ENCODE measurements around the gene HSD17B12. TPM values are rescaled to one million over a fixed set of nuclear protein-coding genes. Genes with fewer than 3 reads are reported as not detected.

HSD17B12 gene
- total and polyA plus RNA-seq, 5 donors, result 69.1 to 147 (median 104) TPM

GRCh38 chr11:43708776-43709175 lies 28.2 kb downstream of the HSD17B12 start:
- H3K4me1 ChIP-seq (ENCODE audit: control insufficient read depth, insufficient read depth, low read length), result peaks cover 2% of the 10 kb centered on the region
- H3K4me3 ChIP-seq (ENCODE audit: low read length), result no peak overlapping the region
- DNase-seq (no peak), ATAC-seq (no peak)
- H3K27me3 ChIP-seq (ENCODE audit: control insufficient read depth, insufficient read depth), result no peaks in the 10 kb centered on the region
- H3K9me3 ChIP-seq (ENCODE audit: control insufficient read depth, low read length), result no peaks in the 10 kb centered on the region
- intact Hi-C loops (cut with DNase I), result no loop called here
- WGBS, result 73% methylated on average over 4 of the region's 4 CpGs
- no peak overlapping the region for H3K27ac ChIP-seq (ENCODE audit: low read length)

DNA sequence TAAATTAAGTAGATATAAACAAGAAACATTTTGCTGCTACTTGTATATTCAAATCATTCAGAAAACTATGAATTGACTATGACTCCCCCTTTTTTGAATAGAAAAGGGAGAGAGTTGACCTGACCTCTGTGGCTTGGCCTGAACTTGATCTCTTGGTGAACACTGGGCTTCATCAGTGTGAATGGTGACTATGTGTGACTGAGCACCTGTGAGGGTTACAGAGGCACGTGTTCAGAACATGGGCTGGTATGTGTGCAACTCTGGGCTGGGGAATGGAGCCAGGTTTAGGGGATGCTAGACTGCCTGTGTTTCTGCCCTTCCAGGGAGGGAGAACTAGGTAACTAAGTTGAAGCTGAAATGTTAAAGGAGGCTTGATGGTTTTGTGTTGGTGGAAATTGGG lies 29.2 kb downstream of the HSD17B12 start:
- intact Hi-C loops (cut with DNase I), result no loop called here
- Histone ChIP-seq H3K9me3 (ENCODE audit: control insufficient read depth, low read length) (no peaks in the 10 kb centered on the region), H3K4me1 (ENCODE audit: control insufficient read depth, insufficient read depth, low read length) (no peaks in the 10 kb centered on the region), H3K27ac (ENCODE audit: low read length) (no peak overlapping the region), H3K27me3 (ENCODE audit: control insufficient read depth, insufficient read depth) (no peaks in the 10 kb centered on the region), H3K4me3 (ENCODE audit: low read length) (no peak overlapping the region)
- ATAC-seq (no peak), DNase-seq (no peak)
- 86% methylated on average over 1 of the region's 1 CpG for WGBS

DNA sequence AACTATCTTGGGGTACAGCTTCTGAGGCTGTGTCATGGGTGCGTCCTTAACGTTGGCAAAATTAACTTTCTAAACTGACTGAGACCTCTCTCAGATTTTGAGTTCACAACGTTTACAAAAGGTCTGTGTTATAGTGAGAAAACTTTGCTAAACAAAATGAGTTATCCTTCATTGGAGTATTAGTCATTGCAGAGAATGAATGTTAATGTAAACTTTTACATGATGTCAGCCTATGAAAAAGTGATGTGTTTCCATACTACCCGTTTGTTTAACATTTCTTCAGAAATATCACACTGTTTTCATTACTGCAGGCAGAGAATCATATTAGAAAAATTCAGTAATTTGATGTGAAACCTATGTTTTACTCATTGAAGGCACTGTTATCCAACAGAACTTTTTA lies 32.1 kb downstream of the HSD17B12 start:
- no peak for DNase-seq
- no peak for ATAC-seq
- intact Hi-C loops (cut with DNase I), result no loop called here
- H3K27me3 ChIP-seq (ENCODE audit: control insufficient read depth, insufficient read depth), result no peaks in the 10 kb centered on the region
- H3K27ac ChIP-seq (ENCODE audit: low read length), result no peak overlapping the region
- H3K4me3 ChIP-seq (ENCODE audit: low read length), result no peak overlapping the region
- H3K4me1 ChIP-seq (ENCODE audit: control insufficient read depth, insufficient read depth, low read length), result no peaks in the 10 kb centered on the region
- no peaks in the 10 kb centered on the region for H3K9me3 ChIP-seq (ENCODE audit: control insufficient read depth, low read length)
- 86% methylated on average over 4 of the region's 4 CpGs for WGBS

DNA sequence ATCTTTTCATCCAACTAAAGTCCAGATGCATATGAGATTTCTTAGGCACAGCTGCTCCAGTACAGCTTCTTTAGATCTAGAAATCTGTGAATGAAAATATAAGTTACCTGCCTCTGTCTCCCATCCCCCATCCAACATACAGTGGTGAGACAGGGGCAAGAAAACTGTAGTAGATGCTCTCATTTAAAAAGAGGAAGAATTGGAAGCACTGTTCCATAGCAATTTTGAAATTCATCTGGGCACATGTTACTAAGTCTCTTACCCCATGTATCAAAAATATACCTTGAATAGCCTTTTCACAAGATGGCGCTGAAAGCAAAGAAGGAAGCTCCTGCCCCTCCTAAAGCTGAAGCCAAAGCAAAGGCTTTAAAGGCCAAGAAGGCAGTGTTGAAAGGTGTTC lies 37.8 kb downstream of the HSD17B12 start:
- H3K9me3 ChIP-seq (ENCODE audit: control insufficient read depth, low read length), result no peaks in the 10 kb centered on the region
- ATAC-seq (no peak), DNase-seq (no peak)
- no peak overlapping the region for H3K27ac ChIP-seq (ENCODE audit: low read length)
- H3K27me3 ChIP-seq (ENCODE audit: control insufficient read depth, insufficient read depth), result no peaks in the 10 kb centered on the region
- intact Hi-C loops (cut with DNase I), result no loop called here
- peaks cover 1% of the 10 kb centered on the region for H3K4me1 ChIP-seq (ENCODE audit: control insufficient read depth, insufficient read depth, low read length)
- no peak overlapping the region for H3K4me3 ChIP-seq (ENCODE audit: low read length)
- 95% methylated on average over 1 of the region's 1 CpG for WGBS

DNA sequence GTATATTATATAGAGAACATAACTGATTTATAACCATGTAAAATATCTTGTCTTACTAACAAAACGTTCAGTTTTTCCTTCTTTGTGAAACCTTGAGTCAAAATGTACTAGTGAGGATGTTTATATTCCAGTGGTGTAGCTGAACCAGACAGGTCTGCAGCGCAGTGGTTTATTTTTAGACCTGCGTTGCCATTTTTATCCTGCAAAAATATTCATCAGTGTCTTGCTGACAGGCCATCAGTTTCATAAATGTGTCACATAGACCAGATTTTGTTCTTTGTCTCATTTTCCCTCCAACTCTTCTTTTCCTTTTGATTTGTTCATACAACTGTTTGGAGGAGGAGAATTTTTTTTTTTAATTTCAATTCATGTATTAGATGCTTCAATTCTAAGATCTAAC lies 43.1 kb downstream of the HSD17B12 start:
- Histone ChIP-seq H3K27ac (ENCODE audit: low read length) (no peak overlapping the region), H3K4me1 (ENCODE audit: control insufficient read depth, insufficient read depth, low read length) (peaks cover 3% of the 10 kb centered on the region), H3K4me3 (ENCODE audit: low read length) (no peak overlapping the region), H3K9me3 (ENCODE audit: control insufficient read depth, low read length) (no peaks in the 10 kb centered on the region), H3K27me3 (ENCODE audit: control insufficient read depth, insufficient read depth) (no peaks in the 10 kb centered on the region)
- intact Hi-C loops (cut with DNase I), result no loop called here
- ATAC-seq (no peak), DNase-seq (no peak)
- WGBS, result 25% methylated on average over 3 of the region's 3 CpGs

- ATAC-seq, result no peak
- Histone ChIP-seq H3K27ac (ENCODE audit: low read length) (no peak overlapping the region), H3K27me3 (ENCODE audit: control insufficient read depth, insufficient read depth) (no peaks in the 10 kb centered on the region), H3K4me3 (ENCODE audit: low read length) (no peak overlapping the region), H3K9me3 (ENCODE audit: control insufficient read depth, low read length) (no peaks in the 10 kb centered on the region), H3K4me1 (ENCODE audit: control insufficient read depth, insufficient read depth, low read length) (peaks cover 3% of the 10 kb centered on the region)
- intact Hi-C loops (cut with DNase I), result no loop called here
- WGBS, result 85% methylated on average over 3 of the region's 3 CpGs
- DNase-seq, result no peak
These were observed 51.7 kb downstream of the HSD17B12 start for GRCh38 chr11:43732225-43732624.

DNA sequence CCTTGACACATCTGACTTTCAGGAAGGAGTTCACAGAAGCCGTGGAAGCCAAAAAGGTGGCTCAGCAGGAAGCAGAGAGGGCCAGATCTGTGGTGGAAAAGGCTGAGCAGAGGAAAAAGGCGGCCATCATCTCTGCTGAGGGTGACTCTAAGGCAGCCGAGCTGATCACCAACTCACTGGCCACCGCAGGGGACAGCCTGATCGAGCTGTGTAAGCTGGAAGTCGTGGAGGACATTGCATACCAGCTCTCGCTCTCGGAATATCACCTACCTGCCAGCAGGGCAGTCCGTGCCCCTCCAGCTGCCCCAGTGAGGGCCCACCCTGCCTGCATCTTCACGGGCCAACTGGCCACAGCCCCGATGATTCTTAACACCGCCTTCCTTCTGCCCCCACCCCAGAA lies 53.7 kb downstream of the HSD17B12 start:
- DNase-seq (no peak), ATAC-seq (no peak)
- Histone ChIP-seq H3K4me1 (ENCODE audit: control insufficient read depth, insufficient read depth, low read length) (peaks cover 5% of the 10 kb centered on the region), H3K4me3 (ENCODE audit: low read length) (no peak overlapping the region), H3K27me3 (ENCODE audit: control insufficient read depth, insufficient read depth) (no peaks in the 10 kb centered on the region), H3K9me3 (ENCODE audit: control insufficient read depth, low read length) (no peaks in the 10 kb centered on the region), H3K27ac (ENCODE audit: low read length) (no peak overlapping the region)
- intact Hi-C loops (cut with DNase I), result no loop called here
- WGBS, result 98% methylated on average over 12 of the region's 12 CpGs

DNA sequence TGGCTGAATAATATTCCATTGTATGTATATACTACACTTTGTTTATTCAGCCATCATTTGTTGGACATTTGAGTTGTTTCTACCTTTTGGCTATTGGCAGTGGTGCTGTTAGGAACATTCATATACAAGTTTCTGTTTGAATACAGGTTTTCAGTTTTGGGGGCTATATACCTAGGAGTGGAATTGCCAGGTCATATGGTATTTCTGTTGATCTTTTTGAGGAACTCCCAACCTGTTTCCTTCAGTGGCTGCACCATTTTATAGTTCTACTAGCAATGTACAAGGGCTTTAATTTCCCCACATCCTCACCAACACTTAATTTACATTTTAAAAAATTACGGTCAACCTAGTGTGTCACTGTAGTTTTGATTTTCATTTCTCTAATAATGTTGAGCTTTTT lies 54.6 kb downstream of the HSD17B12 start:
- intact Hi-C loops (cut with DNase I), result no loop called here
- WGBS, result 93% methylated on average over 1 of the region's 1 CpG
- Histone ChIP-seq H3K27ac (ENCODE audit: low read length) (no peak overlapping the region), H3K9me3 (ENCODE audit: control insufficient read depth, low read length) (no peaks in the 10 kb centered on the region), H3K4me3 (ENCODE audit: low read length) (no peak overlapping the region), H3K27me3 (ENCODE audit: control insufficient read depth, insufficient read depth) (no peaks in the 10 kb centered on the region), H3K4me1 (ENCODE audit: control insufficient read depth, insufficient read depth, low read length) (peaks cover 11% of the 10 kb centered on the region)
- no peak for ATAC-seq
- DNase-seq, result no peak

DNA sequence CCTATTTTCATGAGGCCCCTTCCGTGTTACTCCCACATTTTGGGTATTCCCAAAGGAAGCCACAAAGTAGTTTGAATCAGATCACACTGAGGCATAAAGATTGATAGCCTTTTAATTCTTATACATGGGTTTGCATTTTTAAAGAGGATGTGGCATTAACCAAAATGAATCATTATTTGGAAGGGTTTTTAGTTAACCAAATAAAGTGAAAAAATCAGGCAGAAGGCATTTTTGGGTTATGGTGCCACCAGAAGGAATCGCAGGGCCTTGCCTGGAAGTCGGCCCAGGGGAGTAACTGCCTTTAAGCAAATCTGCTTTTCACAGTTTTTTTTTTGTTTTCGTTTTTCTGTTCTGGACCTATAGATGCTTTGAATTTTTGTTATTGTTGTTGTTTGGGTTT lies 55.4 kb downstream of the HSD17B12 start:
- WGBS, result 45% methylated on average over 4 of the region's 4 CpGs
- DNase-seq, result no peak
- no peak for ATAC-seq
- H3K27me3 ChIP-seq (ENCODE audit: control insufficient read depth, insufficient read depth), result no peaks in the 10 kb centered on the region
- H3K4me1 ChIP-seq (ENCODE audit: control insufficient read depth, insufficient read depth, low read length), result peaks cover 11% of the 10 kb centered on the region
- intact Hi-C loops (cut with DNase I), result no loop called here
- peak overlapping the region; percentile 68 for H3K27ac ChIP-seq (ENCODE audit: low read length)
- H3K9me3 ChIP-seq (ENCODE audit: control insufficient read depth, low read length), result no peaks in the 10 kb centered on the region
- H3K4me3 ChIP-seq (ENCODE audit: low read length), result no peak overlapping the region

DNA sequence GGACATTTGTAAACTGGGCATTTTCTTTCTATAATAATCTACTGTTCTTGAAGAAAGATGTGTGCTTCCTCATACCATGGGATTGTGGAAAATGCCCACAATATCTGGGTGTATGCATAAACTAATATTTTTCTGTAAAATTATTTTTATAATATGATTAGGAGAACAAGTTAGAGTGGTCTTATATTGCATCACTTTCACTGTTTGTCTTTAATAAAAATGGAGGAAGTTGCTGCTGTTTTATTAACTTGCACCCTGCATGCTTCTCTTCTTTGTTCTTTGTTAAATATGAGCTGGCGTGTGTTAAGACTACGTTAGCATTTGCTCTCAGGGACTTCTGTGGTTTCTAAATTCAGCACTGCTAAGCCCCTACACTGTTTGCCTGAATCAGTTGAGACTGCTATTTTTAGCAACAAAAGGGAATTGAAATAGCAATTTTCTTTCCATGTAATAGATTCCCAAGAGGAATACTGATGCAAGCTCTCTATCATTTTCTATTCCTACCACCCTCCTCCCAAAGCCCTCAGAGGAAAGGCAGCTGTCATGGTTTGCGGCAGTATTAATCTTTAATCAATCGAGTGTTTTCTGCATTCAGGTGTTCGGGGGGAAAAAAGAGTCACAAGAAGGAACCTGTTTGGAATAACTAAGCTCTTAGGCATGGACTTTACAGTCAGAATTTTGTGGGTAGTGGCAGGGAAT lies 56.1 kb downstream of the HSD17B12 start:
- Histone ChIP-seq H3K27me3 (ENCODE audit: control insufficient read depth, insufficient read depth) (no peaks in the 10 kb centered on the region), H3K27ac (ENCODE audit: low read length) (peak overlapping the region; percentile 87), H3K4me1 (ENCODE audit: control insufficient read depth, insufficient read depth, low read length) (peaks cover 11% of the 10 kb centered on the region), H3K9me3 (ENCODE audit: control insufficient read depth, low read length) (no peaks in the 10 kb centered on the region), H3K4me3 (ENCODE audit: low read length) (no peak overlapping the region)
- intact Hi-C loops (cut with DNase I), result no loop called here
- WGBS, result 31% methylated on average over 5 of the region's 5 CpGs
- DNase-seq (no peak), ATAC-seq (peak; percentile 39 to 62)

- ATAC-seq (no peak), DNase-seq (no peak)
- intact Hi-C loops (cut with DNase I), result no loop called here
- Histone ChIP-seq H3K4me1 (ENCODE audit: control insufficient read depth, insufficient read depth, low read length) (peaks cover 11% of the 10 kb centered on the region), H3K4me3 (ENCODE audit: low read length) (no peak overlapping the region), H3K9me3 (ENCODE audit: control insufficient read depth, low read length) (no peaks in the 10 kb centered on the region), H3K27me3 (ENCODE audit: control insufficient read depth, insufficient read depth) (no peaks in the 10 kb centered on the region), H3K27ac (ENCODE audit: low read length) (peak overlapping the region; percentile 87)
These were observed 56.7 kb downstream of the HSD17B12 start for GRCh38 chr11:43737201-43737590.
